Measurements from ENCODE around the gene PTPRM. TPM values are rescaled to one million over a fixed set of nuclear protein-coding genes. Genes with fewer than 3 reads are reported as not detected.

PTPRM gene
- total RNA-seq, 4 donors from 2014 or later = 62.7 to 94.0 (median 76.0) TPM

DNA sequence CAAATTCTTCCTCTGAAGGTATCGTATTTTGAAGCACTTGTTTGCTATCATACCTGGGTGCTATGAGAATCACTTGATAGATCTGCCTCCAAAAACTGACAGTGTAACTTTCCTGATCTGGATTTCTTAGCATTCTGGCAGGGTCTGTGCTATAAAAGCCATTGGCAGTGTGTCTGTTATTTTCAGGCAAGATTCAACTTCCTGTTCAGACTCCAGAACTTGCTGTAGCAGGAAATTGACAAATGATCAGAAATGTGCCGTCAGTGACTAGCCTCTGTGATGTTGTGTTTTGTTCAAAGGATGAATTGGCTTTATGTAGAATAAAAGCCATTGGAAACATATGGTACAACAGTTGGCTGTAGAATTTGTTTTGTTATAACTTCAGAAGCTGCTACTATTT, 273.3 kb downstream of the PTPRM start:
- 33% methylated on average over 2 of the region's 2 CpGs for WGBS
- Histone ChIP-seq H3K9me3 (peaks cover 0 to 11% (median 4%) of the 10 kb centered on the region in 4 donors), H3K27ac (replicated peaks in 1 of 4) (no peak overlapping the region), H3K4me1 (peaks cover 11 to 30% (median 21%) of the 10 kb centered on the region in 4 donors), H3K27me3 (no peaks in the 10 kb centered on the region), H3K4me3 (no peak overlapping the region), H3K36me3 (no peaks in the 10 kb centered on the region)
- TF ChIP-seq POLR2AphosphoS5 (IDR thresholded peaks at IDR 0.05) (no peak), POLR2A (IDR thresholded peaks at IDR 0.05; ENCODE audit: low read depth) (no peak)
- TF ChIP-seq, protein P1, sequence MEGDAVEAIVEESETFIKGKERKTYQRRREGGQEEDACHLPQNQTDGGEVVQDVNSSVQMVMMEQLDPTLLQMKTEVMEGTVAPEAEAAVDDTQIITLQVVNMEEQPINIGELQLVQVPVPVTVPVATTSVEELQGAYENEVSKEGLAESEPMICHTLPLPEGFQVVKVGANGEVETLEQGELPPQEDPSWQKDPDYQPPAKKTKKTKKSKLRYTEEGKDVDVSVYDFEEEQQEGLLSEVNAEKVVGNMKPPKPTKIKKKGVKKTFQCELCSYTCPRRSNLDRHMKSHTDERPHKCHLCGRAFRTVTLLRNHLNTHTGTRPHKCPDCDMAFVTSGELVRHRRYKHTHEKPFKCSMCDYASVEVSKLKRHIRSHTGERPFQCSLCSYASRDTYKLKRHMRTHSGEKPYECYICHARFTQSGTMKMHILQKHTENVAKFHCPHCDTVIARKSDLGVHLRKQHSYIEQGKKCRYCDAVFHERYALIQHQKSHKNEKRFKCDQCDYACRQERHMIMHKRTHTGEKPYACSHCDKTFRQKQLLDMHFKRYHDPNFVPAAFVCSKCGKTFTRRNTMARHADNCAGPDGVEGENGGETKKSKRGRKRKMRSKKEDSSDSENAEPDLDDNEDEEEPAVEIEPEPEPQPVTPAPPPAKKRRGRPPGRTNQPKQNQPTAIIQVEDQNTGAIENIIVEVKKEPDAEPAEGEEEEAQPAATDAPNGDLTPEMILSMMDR (IDR thresholded peaks at IDR 0.05) = no peak
- intact Hi-C loops (cut with DNase I) = no loop called here
- DNase-seq (ENCODE audit: extremely low spot score) = no peak

DNA sequence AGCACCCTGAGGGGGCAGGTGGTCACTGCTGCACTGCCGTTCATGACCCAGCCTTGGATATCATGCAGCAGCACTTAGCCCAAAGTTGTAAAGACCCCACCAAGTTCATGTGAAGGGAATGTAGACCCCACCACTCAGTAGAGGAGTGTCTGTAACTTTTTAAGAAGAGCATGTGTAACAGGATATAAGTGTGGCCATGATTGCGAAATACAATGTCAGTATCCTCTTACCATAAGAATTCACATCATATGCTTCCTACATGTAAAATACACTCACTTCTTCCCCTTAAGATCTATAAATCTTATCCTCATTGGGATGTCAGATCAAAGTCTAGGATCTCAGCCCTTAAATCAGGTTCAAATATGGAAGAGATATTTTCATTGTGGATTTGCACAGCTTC, 276.9 kb downstream of the PTPRM start:
- intact Hi-C loops (cut with DNase I) = no loop called here
- Histone ChIP-seq H3K27ac (replicated peaks in 1 of 4) (no peak overlapping the region), H3K4me3 (no peak overlapping the region), H3K9me3 (peaks cover 0 to 11% (median 4%) of the 10 kb centered on the region in 4 donors), H3K36me3 (no peaks in the 10 kb centered on the region), H3K27me3 (no peaks in the 10 kb centered on the region), H3K4me1 (peaks cover 19 to 33% (median 27%) of the 10 kb centered on the region in 4 donors)
- TF ChIP-seq POLR2AphosphoS5 (IDR thresholded peaks at IDR 0.05) (no peak), POLR2A (IDR thresholded peaks at IDR 0.05; ENCODE audit: low read depth) (no peak), EP300 (IDR thresholded peaks at IDR 0.05) (no peak)
- TF ChIP-seq, protein P1 (IDR thresholded peaks at IDR 0.05) = no peak
- no peak for DNase-seq (ENCODE audit: extremely low spot score)
- WGBS = 98% methylated on average over 2 of the region's 2 CpGs

DNA sequence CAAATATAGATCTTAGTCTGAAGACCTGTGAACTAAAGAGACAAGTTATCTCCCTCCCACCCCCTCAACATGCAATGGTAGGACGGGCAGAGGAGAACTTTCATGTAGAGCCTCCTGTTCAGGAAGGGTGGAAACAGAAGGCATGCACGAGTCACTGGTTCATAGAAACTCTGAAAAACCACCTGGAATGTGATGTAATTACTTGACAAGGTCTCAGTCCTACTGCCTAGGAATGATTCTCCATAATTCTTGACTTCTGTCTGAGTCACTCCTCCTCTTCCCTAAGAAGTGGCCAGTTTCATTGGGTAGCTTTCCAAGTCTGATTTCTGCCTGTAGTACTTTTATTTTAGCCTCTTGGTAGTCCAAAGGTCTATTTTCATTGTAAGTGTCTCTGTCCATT, 277.3 kb downstream of the PTPRM start:
- WGBS = 71% methylated on average over 2 of the region's 2 CpGs
- H3K4me3 ChIP-seq = no peak overlapping the region
- TF ChIP-seq, protein P1 (IDR thresholded peaks at IDR 0.05) = no peak
- TF ChIP-seq POLR2A (IDR thresholded peaks at IDR 0.05; ENCODE audit: low read depth) (no peak), POLR2AphosphoS5 (IDR thresholded peaks at IDR 0.05) (no peak), EP300 (IDR thresholded peaks at IDR 0.05) (no peak)
- no peaks in the 10 kb centered on the region for H3K27me3 ChIP-seq
- no peak for DNase-seq (ENCODE audit: extremely low spot score)
- peaks cover 0 to 11% (median 4%) of the 10 kb centered on the region in 4 donors for H3K9me3 ChIP-seq
- no peaks in the 10 kb centered on the region for H3K36me3 ChIP-seq
- H3K27ac ChIP-seq (replicated peaks in 1 of 4) = no peak overlapping the region
- H3K4me1 ChIP-seq = peaks cover 19 to 33% (median 26%) of the 10 kb centered on the region in 4 donors
- intact Hi-C loops (cut with DNase I) = no loop called here

DNA sequence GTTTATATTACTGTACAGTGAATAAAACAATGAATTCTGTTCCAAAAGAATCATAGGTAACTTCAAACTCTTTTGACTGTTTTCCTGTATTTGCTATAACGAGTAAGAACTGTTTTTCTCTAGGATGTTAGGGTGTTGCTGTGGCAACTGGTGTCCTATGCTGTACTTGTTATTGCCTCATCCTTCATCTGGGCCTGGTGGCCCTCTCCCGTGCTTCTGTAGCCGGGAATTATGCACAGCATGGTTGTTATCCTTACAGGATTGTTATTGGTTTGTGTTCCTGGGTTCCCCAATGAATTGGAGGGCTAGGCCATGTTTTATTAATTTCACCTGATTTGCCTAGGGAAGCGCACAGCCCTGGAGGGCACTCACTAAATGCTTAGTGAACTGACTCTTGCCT, 279.2 kb downstream of the PTPRM start:
- peaks cover 10 to 24% (median 12%) of the 10 kb centered on the region in 4 donors for H3K4me1 ChIP-seq
- 67% methylated on average over 4 of the region's 4 CpGs for WGBS

More for the DNA sequence above, 279.2 kb downstream of the PTPRM start:
- intact Hi-C loops (cut with DNase I) = no loop called here
- H3K9me3 ChIP-seq = peaks cover 0 to 11% (median 4%) of the 10 kb centered on the region in 4 donors
- TF ChIP-seq EP300 (IDR thresholded peaks at IDR 0.05) = no peak
- TF ChIP-seq, protein P1 (IDR thresholded peaks at IDR 0.05) = no peak
- TF ChIP-seq POLR2A (IDR thresholded peaks at IDR 0.05; ENCODE audit: low read depth) = no peak
- TF ChIP-seq POLR2AphosphoS5 (IDR thresholded peaks at IDR 0.05) = no peak
- H3K27me3 ChIP-seq = no peaks in the 10 kb centered on the region
- H3K36me3 ChIP-seq = no peaks in the 10 kb centered on the region
- H3K27ac ChIP-seq (replicated peaks in 1 of 4) = no peak overlapping the region
- no peak overlapping the region for H3K4me3 ChIP-seq
- DNase-seq (ENCODE audit: extremely low spot score) = no peak

Data from esophagus muscularis mucosa (tissue), 4 donors.